ENCODE data around the gene JMJD7.

JMJD7 gene

DNA sequence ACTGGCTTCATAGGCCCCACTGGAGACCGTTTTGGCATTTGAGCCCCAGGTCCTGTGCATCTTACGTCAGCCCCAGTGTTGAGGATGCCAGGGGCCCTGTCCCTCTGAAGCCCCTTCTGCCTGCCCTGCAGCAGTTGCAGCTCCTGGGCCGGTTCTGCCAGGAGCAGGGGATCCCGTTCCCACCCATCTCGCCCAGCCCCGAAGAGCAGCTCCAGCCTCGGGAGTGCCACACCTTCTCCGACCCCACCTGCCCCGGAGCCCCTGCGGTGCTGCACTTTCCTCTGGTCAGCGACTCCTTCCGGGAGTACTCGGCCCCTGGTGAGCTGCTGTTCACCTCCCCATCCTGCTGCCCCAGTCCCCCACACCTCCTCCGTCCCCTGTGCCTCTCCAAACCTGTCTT, 19.3 kb downstream of the JMJD7 start:
- Histone ChIP-seq H3K27me3 (peaks cover 3 to 10% (median 7%) of the 10 kb centered on the region in 11 experiments; a peak in 13 of 22 replicates), H3K4me2 (no peak overlapping the region), H3K9ac (no peak overlapping the region), H3K9me3 (replicated peaks in 1 of 11) (no peaks in the 10 kb centered on the region), H3K4me3 (no peak overlapping the region), H3K36me3 (peaks cover 19 to 62% (median 48%) of the 10 kb centered on the region in 11 experiments; a peak in 21 of 22 replicates), H3K27ac (no peak overlapping the region), H4K20me1 (peaks cover 0 to 75% (median 0%) of the 10 kb centered on the region in 11 experiments; a peak in 5 of 22 replicates), H3K4me1 (peaks cover 0 to 30% (median 21%) of the 10 kb centered on the region in 10 experiments; a peak in 18 of 20 replicates)
- no peak for TF ChIP-seq Cebpa-rat (IDR thresholded peaks at IDR 0.05)

DNA sequence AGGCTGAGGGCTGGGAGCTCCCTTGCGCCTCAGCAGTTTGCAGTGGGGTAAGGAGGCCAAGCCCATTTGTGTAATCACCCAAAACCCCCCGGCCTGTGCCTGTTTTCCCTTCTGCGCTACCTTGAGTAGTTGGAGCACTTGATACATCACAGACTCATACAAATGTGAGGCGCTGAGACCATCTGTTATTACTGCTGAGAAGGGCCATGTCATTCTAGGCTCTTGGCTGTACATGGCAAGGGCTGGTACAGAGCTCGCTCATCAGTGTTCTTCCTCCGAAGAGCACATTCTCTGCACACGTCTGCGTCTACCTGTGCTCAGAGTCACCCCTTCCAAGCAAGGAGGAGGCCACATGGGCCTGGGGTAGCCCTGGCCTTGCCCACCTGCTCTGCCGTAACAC, 20.1 kb downstream of the JMJD7 start:
- Histone ChIP-seq H4K20me1 (peaks cover 0 to 75% (median 0%) of the 10 kb centered on the region in 11 experiments; a peak in 5 of 22 replicates), H3K36me3 (peaks cover 19 to 62% (median 48%) of the 10 kb centered on the region in 11 experiments; a peak in 21 of 22 replicates), H3K9me3 (replicated peaks in 1 of 11) (no peaks in the 10 kb centered on the region), H3K4me2 (no peak overlapping the region), H3K27ac (no peak overlapping the region), H3K4me1 (peaks cover 0 to 25% (median 20%) of the 10 kb centered on the region in 10 experiments; a peak in 18 of 20 replicates), H3K27me3 (peaks cover 3 to 10% (median 7%) of the 10 kb centered on the region in 11 experiments; a peak in 13 of 22 replicates), H3K9ac (no peak overlapping the region), H3K4me3 (no peak overlapping the region)
- no peak for TF ChIP-seq Cebpa-rat (IDR thresholded peaks at IDR 0.05)

DNA sequence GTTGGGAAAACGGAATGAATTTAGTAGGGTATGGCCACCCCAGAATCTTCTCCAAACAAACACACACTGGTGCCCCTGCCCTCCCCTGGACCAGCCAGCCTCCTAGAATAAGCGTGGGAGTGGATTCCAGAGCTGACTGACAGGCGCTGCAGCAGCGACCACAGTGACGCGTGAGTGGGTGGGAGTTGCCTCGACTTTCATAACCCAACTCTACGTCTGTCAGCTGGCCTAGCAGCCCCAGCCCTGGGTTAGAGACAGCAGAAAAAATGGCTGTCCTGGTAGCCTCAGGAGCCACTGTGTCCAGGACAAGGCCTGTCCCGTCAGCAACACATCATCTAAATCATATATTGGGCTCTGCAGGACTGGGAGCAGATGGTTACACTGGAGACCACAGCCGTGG, 20.7 kb downstream of the JMJD7 start:
- H3K4me3 ChIP-seq = no peak overlapping the region
- peaks cover 3 to 10% (median 7%) of the 10 kb centered on the region in 11 experiments; a peak in 13 of 22 replicates for H3K27me3 ChIP-seq
- no peak overlapping the region for H3K9ac ChIP-seq
- H3K4me2 ChIP-seq = no peak overlapping the region
- peaks cover 0 to 81% (median 0%) of the 10 kb centered on the region in 11 experiments; a peak in 5 of 22 replicates for H4K20me1 ChIP-seq
- no peak for TF ChIP-seq Cebpa-rat (IDR thresholded peaks at IDR 0.05)
- H3K9me3 ChIP-seq (replicated peaks in 1 of 11) = no peaks in the 10 kb centered on the region
- peaks cover 19 to 57% (median 44%) of the 10 kb centered on the region in 11 experiments; a peak in 21 of 22 replicates for H3K36me3 ChIP-seq
- H3K4me1 ChIP-seq = peaks cover 0 to 19% (median 15%) of the 10 kb centered on the region in 10 experiments; a peak in 18 of 20 replicates
- H3K27ac ChIP-seq = no peak overlapping the region

DNA sequence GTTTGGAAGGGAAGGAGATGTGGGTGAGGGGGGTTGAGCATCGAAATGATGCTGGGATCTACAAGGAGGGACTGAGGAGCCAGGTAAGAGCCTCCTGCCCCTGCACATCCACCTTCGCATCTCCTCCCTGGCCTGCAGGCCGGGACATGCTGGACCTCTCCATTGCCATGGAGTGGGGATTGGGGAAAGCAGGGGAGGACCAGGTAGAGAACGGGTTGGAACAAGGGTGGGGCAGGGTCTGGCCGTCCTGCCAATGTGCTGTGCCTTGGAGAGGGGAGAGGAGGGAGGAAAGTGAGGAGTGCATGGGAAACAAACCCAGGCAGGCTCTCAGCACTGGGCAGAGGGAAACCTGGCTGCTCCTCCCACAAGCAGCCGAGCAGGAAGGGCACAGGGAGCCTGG, 21.3 kb downstream of the JMJD7 start:
- no peak for TF ChIP-seq Cebpa-rat (IDR thresholded peaks at IDR 0.05)
- Histone ChIP-seq H3K27ac (no peak overlapping the region), H3K36me3 (peaks cover 19 to 51% (median 44%) of the 10 kb centered on the region in 11 experiments; a peak in 21 of 22 replicates), H3K9ac (no peak overlapping the region), H3K4me3 (no peak overlapping the region), H3K4me2 (no peak overlapping the region), H3K9me3 (replicated peaks in 1 of 11) (no peaks in the 10 kb centered on the region), H4K20me1 (peaks cover 0 to 85% (median 0%) of the 10 kb centered on the region in 11 experiments; a peak in 5 of 22 replicates), H3K27me3 (peaks cover 3 to 10% (median 7%) of the 10 kb centered on the region in 11 experiments; a peak in 13 of 22 replicates), H3K4me1 (peaks cover 0 to 17% (median 15%) of the 10 kb centered on the region in 10 experiments; a peak in 18 of 20 replicates)

DNA sequence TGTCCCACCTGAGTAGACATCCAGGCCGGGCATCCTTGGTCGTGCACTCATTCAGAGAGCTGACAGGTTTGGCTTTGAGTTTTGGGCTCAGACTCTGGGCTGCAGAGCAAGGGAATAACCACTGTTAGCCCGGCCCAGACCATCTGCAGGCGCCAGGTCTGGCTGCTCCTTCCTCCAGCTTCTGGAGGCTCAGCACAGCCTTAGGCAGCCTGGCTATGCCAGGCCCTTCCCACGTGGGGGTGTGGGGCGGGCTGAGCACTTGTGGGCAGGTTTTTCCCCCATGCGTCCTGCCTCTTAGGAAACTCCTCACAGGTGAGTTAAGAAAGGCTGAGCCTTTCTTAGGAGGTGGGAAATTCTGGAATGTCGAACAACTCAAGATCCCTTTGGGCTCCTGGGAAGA, 22.0 kb downstream of the JMJD7 start:
- no peak for TF ChIP-seq Cebpa-rat (IDR thresholded peaks at IDR 0.05)
- H3K4me1 ChIP-seq = peaks cover 0 to 20% (median 16%) of the 10 kb centered on the region in 10 experiments; a peak in 18 of 20 replicates
- peaks cover 0 to 83% (median 0%) of the 10 kb centered on the region in 11 experiments; a peak in 5 of 22 replicates for H4K20me1 ChIP-seq
- H3K27me3 ChIP-seq = peaks cover 3 to 10% (median 7%) of the 10 kb centered on the region in 11 experiments; a peak in 13 of 22 replicates
- no peak overlapping the region for H3K27ac ChIP-seq
- H3K9me3 ChIP-seq (replicated peaks in 1 of 11) = no peaks in the 10 kb centered on the region
- peak overlapping the region in 8 of 11 experiments; percentile 47 to 81 (median 68); a peak in 6 of 22 replicates for H3K4me2 ChIP-seq
- no peak overlapping the region for H3K4me3 ChIP-seq
- H3K9ac ChIP-seq = peak overlapping the region in 1 of 11 experiments; percentile 18; a peak in 1 of 22 replicates
- H3K36me3 ChIP-seq = peaks cover 19 to 44% (median 38%) of the 10 kb centered on the region in 11 experiments; a peak in 21 of 22 replicates

DNA sequence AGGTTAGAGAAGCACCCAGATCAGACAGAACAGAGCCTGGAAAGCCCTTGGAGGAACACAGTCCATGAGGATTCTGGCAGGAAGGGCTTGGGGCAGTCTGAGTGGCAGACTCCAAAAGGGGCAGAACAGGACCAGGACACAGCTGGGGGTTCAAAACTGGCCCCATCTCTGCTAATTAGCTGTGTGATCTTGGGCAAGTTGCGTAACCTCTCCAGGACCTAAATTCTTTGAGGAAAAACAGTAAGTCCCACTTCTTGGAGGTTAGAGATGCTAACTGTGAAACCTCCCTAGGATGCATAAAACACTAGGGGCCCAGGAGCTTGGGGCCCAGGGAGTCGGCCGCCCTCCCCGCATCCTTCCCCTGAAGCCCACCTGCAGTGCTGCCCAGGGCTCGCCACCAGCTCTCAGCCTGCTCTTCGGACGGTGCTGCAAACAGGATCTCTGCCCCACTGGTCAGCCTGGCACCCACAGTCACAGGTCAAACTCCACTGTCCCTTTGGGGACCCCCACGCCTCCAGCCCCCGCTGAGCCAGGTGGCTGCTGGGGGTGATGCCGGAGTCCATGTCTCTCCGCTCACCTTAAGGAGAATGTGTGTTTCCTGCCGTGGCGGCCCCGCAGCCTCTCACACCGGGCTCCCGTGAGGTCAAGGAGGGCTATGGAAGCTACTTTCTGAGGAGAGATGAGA, 22.7 kb downstream of the JMJD7 start:
- Histone ChIP-seq H3K27me3 (peaks cover 3 to 10% (median 7%) of the 10 kb centered on the region in 11 experiments; a peak in 13 of 22 replicates), H3K9ac (peak overlapping the region in 2 of 11 experiments; percentile 4 to 18; a peak in 1 of 22 replicates), H3K9me3 (replicated peaks in 1 of 11) (no peaks in the 10 kb centered on the region), H3K36me3 (peaks cover 19 to 37% (median 31%) of the 10 kb centered on the region in 11 experiments; a peak in 21 of 22 replicates), H3K27ac (no peak overlapping the region), H3K4me2 (peak overlapping the region; percentile 14 to 81 (median 67); a peak in 20 of 22 replicates), H3K4me1 (peaks cover 0 to 27% (median 23%) of the 10 kb centered on the region in 10 experiments; a peak in 18 of 20 replicates), H4K20me1 (peaks cover 0 to 84% (median 0%) of the 10 kb centered on the region in 11 experiments; a peak in 5 of 22 replicates), H3K4me3 (no peak overlapping the region)
- TF ChIP-seq Cebpa-rat (IDR thresholded peaks at IDR 0.05) = peak in 8 of 11 experiments; percentile 41 to 82 (median 66); a peak in 12 of 22 replicates

DNA sequence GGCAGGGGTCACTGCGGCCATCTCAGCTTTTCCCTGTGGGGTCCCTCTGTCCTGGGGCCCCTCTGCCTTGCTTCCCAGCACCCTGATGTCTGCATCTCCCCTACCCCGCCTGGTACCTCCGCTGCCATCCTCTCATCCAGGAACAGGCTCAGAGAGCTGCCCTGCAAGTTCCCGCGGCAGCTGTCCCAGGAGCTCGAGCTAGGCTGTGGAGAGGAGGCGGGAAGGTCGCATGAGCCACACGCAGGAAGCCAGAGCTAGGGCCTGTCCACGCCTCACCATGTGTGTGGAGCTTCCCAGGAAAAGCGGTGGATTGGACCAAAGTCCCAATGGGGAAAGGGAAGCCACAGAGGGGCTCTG, 23.3 kb downstream of the JMJD7 start:
- Histone ChIP-seq H3K4me2 (peak overlapping the region; percentile 14 to 81 (median 67); a peak in 18 of 22 replicates), H3K4me1 (peaks cover 0 to 32% (median 28%) of the 10 kb centered on the region in 10 experiments; a peak in 18 of 20 replicates), H3K4me3 (no peak overlapping the region), H3K9me3 (replicated peaks in 1 of 11) (no peaks in the 10 kb centered on the region), H3K27ac (no peak overlapping the region), H4K20me1 (peaks cover 0 to 85% (median 0%) of the 10 kb centered on the region in 11 experiments; a peak in 4 of 22 replicates), H3K9ac (0 out of 22 replicates have a peak overlapping the region, but pooled peaks of 2 of the 11 experiments have one; percentile 4 to 18), H3K27me3 (peaks cover 3 to 10% (median 7%) of the 10 kb centered on the region in 11 experiments; a peak in 13 of 22 replicates), H3K36me3 (peaks cover 13 to 32% (median 26%) of the 10 kb centered on the region in 11 experiments; a peak in 21 of 22 replicates)
- no peak for TF ChIP-seq Cebpa-rat (IDR thresholded peaks at IDR 0.05)

DNA sequence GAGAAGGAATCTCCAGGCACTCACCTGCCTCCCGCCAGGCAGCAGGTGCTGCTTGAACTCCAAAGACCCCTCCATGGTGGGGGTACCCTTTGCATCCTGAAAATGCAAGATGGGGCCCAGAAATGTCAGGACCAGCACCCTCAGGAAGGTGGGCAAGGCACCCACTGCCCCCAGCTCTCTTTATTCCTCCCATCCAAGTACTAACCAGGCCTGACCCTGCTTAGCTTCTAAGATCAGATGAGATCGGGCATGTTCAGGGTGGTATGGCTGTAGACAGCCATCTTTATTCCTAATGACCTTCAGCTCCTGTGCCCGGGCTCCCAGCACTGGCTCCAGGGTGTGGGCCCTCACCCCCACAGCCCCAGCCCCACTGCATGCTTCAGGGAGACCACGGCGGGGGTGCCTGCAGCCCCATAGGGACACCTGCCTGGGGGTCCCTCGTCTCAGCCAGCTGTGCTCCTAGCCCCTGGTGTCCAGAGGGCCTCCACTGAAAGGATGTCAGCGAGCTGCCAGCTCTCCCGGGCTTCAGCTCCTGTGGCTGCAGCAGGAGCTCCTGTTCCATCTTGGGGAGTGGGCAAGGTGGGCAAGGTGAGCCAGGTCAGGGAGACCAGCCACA, 24.0 kb downstream of the JMJD7 start:
- H4K20me1 ChIP-seq = peaks cover 0 to 82% (median 0%) of the 10 kb centered on the region in 11 experiments; a peak in 4 of 22 replicates
- peaks cover 3 to 10% (median 7%) of the 10 kb centered on the region in 11 experiments; a peak in 13 of 22 replicates for H3K27me3 ChIP-seq
- no peak overlapping the region for H3K27ac ChIP-seq
- H3K4me3 ChIP-seq = no peak overlapping the region
- peak overlapping the region in 1 of 11 experiments; percentile 10; a peak in 1 of 22 replicates for H3K4me2 ChIP-seq
- TF ChIP-seq Cebpa-rat (IDR thresholded peaks at IDR 0.05) = no peak
- H3K4me1 ChIP-seq = peaks cover 0 to 35% (median 31%) of the 10 kb centered on the region in 10 experiments; a peak in 18 of 20 replicates
- H3K36me3 ChIP-seq = peaks cover 8 to 25% (median 19%) of the 10 kb centered on the region in 11 experiments; a peak in 21 of 22 replicates
- no peaks in the 10 kb centered on the region for H3K9me3 ChIP-seq (replicated peaks in 1 of 11)
- no peak overlapping the region for H3K9ac ChIP-seq
